Duodenal mucosa (tissue), 2 donors: ENCODE measurements around the gene PTBP1.

Experiments used
- H3K27ac ChIP-seq: one replicate; pipeline ENCODE4 v1.7.0; 2013; ENCODE audit warnings: low read depth, low read length
- H3K27me3 ChIP-seq, 2 donors: one replicate each; pipeline ENCODE4 v1.7.0; 2013; ENCODE audit warnings: low read length in 2 of 2, control low read depth in 1 of 2; ENCODE audit not compliant: insufficient read depth in 2 of 2, control insufficient read depth in 1 of 2
- H3K36me3 ChIP-seq, 2 donors: one replicate each; pipeline ENCODE4 v1.7.0; 2013; ENCODE audit warnings: low read length in 2 of 2, control low read depth in 1 of 2; ENCODE audit not compliant: insufficient read depth in 2 of 2, control insufficient read depth in 1 of 2
- H3K4me1 ChIP-seq, 2 donors: one replicate each; pipeline ENCODE4 v1.7.0; 2013; ENCODE audit warnings: low read length in 2 of 2, control low read depth in 1 of 2; ENCODE audit not compliant: insufficient read depth in 2 of 2, control insufficient read depth in 1 of 2
- H3K4me3 ChIP-seq, 2 donors: one replicate each; pipeline ENCODE4 v1.7.0; 2013; ENCODE audit warnings: low read length in 2 of 2, low read depth in 1 of 2
- H3K9ac ChIP-seq, 2 donors: one replicate each; pipeline ENCODE4 v1.7.0; 2013; ENCODE audit warnings: low read length in 2 of 2, low read depth in 1 of 2
- H3K9me3 ChIP-seq, 2 donors: one replicate each; pipeline ENCODE4 v1.7.0; 2013; ENCODE audit warnings: low read length in 2 of 2, control low read depth in 1 of 2; ENCODE audit not compliant: control insufficient read depth in 1 of 2

PTBP1 gene

GRCh38 chr19:756821-757688 lies 40.2 kb upstream of the PTBP1 start:
- Histone ChIP-seq H3K36me3 (peaks cover 17 to 42% of the 10 kb centered on the region in 2 donors), H3K9me3 (no peaks in the 10 kb centered on the region), H3K27ac (no peak overlapping the region), H3K9ac (no peak overlapping the region), H3K4me1 (peaks cover 0 to 32% of the 10 kb centered on the region in 2 donors), H3K4me3 (no peak overlapping the region), H3K27me3 (no peaks in the 10 kb centered on the region)

DNA sequence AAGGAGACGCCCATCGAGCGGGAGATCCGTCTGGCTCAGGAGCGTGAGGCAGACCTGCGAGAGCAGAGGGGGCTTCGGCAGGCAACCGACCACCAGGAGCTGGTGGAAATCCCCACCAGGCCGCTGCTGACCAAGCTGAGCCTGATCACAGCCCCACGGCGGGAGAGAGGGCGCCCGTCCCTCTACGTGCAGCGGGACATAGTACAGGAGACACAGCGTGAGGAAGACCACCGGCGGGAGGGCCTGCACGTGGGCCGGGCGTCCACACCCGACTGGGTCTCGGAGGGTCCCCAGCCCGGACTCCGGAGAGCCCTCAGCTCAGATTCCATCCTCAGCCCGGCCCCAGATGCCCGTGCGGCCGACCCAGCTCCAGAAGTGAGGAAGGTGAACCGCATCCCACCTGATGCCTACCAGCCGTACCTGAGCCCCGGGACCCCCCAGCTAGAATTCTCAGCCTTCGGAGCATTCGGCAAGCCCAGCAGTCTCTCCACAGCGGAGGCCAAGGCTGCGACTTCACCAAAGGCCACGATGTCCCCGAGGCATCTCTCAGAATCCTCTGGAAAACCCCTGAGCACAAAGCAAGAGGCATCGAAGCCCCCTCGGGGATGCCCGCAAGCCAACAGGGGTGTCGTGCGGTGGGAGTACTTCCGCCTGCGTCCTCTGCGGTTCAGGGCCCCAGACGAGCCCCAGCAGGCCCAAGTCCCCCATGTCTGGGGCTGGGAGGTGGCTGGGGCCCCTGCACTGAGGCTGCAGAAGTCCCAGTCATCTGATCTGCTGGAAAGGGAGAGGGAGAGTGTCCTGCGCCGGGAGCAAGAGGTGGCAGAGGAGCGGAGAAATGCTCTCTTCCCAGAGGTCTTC lies 39.2 kb upstream of the PTBP1 start:
- peaks cover 0 to 28% of the 10 kb centered on the region in 2 donors for H3K4me1 ChIP-seq
- no peaks in the 10 kb centered on the region for H3K27me3 ChIP-seq
- H3K4me3 ChIP-seq: peak overlapping the region in 1 of 2 donors; percentile 21
- H3K9me3 ChIP-seq: no peaks in the 10 kb centered on the region
- H3K27ac ChIP-seq: no peak overlapping the region
- no peak overlapping the region for H3K9ac ChIP-seq
- peaks cover 20 to 46% of the 10 kb centered on the region in 2 donors for H3K36me3 ChIP-seq

DNA sequence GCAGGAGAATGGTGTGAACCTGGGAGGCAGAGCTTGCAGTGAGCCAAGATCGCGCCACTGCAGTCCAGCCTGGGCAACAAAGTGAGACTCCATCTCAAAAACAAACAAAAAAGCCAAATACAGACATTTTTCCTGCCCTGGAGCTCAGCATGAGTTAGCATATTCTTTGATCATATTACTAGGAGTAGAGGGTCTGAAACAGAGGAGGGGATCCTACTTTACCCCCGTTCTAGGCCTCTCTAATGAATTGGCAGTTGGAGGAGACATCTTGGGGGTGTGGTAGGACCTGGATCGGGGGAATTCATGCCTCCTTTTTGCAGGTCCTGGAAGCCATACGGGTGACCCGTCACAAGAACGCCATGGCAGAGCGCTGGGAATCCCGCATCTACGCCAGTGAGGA lies 34.1 kb upstream of the PTBP1 start:
- Histone ChIP-seq H3K9ac (no peak overlapping the region), H3K4me1 (no peaks in the 10 kb centered on the region), H3K36me3 (peaks cover 31 to 45% of the 10 kb centered on the region in 2 donors), H3K4me3 (no peak overlapping the region), H3K27ac (no peak overlapping the region), H3K27me3 (no peaks in the 10 kb centered on the region), H3K9me3 (no peaks in the 10 kb centered on the region)

GRCh38 chr19:763869-764268 lies 33.4 kb upstream of the PTBP1 start:
- peaks cover 31 to 39% of the 10 kb centered on the region in 2 donors for H3K36me3 ChIP-seq
- H3K4me1 ChIP-seq: no peaks in the 10 kb centered on the region
- H3K27ac ChIP-seq: no peak overlapping the region
- no peaks in the 10 kb centered on the region for H3K9me3 ChIP-seq
- H3K4me3 ChIP-seq: no peak overlapping the region
- no peaks in the 10 kb centered on the region for H3K27me3 ChIP-seq
- H3K9ac ChIP-seq: no peak overlapping the region

DNA sequence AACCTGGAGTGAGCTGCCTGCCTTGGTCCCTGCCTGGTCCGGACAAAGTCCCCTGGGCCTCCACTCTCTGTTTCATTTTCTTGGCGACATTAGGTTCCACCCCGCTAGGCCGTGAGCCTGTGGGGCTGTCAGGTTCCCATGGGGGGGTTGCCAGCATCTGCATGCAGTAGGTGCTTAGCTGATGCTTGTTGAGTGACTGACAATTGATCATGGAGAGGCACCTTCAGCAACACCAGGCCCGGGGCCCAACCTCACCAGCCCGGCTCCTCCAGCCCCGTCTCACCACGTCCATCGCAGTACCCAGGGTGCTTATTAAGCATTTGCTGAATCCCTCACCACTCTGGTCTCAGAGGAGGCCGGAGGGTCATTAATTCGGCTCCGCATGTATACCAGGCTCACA lies 33.0 kb upstream of the PTBP1 start:
- Histone ChIP-seq H3K9ac (no peak overlapping the region), H3K9me3 (no peaks in the 10 kb centered on the region), H3K4me1 (no peaks in the 10 kb centered on the region), H3K4me3 (no peak overlapping the region), H3K27me3 (no peaks in the 10 kb centered on the region), H3K27ac (no peak overlapping the region), H3K36me3 (peaks cover 31 to 39% of the 10 kb centered on the region in 2 donors)

DNA sequence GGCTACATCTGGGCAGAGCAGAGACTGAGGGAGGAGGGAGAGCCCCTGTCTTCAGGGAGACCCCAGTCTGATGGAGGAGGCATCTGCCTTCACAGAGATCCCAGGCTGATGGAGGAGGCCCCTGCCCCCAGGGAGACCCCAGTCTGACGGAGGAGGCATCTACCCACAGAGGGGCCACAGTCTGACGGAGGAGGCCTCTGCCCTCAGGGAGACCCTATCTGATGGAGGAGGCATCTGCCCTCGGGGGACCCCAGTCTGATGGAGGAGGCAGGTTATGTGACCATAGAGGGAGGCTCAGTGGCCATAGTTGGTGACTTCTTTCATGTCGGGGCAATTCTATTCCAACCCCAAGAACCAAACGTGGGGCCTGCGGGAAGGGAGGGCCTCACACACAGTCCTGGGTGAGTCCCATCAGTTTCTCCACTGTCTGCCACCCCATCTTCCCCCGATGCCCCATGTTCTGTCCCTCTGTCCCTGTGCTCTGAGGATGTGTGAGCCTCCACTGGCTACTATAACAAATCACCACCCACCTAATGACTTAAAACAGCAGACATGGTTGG lies 32.0 kb upstream of the PTBP1 start:
- H3K9ac ChIP-seq: no peak overlapping the region
- no peak overlapping the region for H3K27ac ChIP-seq
- no peaks in the 10 kb centered on the region for H3K9me3 ChIP-seq
- peaks cover 26 to 32% of the 10 kb centered on the region in 2 donors for H3K36me3 ChIP-seq
- no peaks in the 10 kb centered on the region for H3K4me1 ChIP-seq
- H3K27me3 ChIP-seq: no peaks in the 10 kb centered on the region
- no peak overlapping the region for H3K4me3 ChIP-seq

DNA sequence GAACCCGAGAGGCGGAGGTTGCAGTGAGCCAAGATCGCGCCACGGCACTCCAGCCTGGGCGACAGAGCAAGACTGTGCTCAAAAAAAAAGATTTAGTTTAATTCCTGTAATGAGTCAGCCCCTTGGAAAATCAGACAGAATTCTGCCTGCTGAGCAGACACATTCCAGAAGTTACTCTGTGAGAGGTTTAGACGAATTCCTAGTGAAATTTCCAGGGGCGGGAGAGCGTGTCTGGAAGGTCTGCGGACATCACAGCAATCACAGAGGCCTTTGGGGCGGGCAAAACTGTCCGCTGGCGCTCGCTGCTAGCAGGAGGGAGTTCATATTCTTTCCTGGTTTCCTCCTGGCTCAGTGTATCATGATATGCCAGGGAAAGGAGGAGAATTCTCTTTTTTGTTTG lies 28.8 kb upstream of the PTBP1 start:
- no peak overlapping the region for H3K4me3 ChIP-seq
- H3K9me3 ChIP-seq: no peaks in the 10 kb centered on the region
- peaks cover 10 to 13% of the 10 kb centered on the region in 2 donors for H3K36me3 ChIP-seq
- no peaks in the 10 kb centered on the region for H3K4me1 ChIP-seq
- H3K9ac ChIP-seq: no peak overlapping the region
- H3K27ac ChIP-seq: no peak overlapping the region
- no peaks in the 10 kb centered on the region for H3K27me3 ChIP-seq

DNA sequence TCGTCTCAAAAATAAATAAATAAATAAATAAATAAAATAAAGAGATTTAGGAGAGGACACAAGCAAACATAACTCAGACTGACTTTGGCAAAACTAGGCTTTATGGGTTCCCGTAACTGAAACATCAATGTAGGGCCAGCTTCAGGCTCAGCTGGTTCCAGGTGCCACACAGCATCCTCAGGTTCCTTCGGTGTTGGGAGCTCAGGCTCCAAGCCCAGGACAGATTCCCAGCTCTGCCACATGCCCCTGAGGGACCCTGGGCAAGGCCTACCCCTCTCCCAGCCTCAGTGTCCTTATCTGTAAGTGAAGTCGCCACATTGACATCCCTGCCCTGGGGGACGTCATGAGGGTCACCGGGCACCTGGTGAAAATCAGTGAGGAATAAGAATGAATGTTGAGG lies 27.6 kb upstream of the PTBP1 start:
- H3K4me1 ChIP-seq: no peaks in the 10 kb centered on the region
- peaks cover 1% of the 10 kb centered on the region in 2 donors for H3K36me3 ChIP-seq
- no peak overlapping the region for H3K4me3 ChIP-seq
- no peak overlapping the region for H3K9ac ChIP-seq
- no peaks in the 10 kb centered on the region for H3K9me3 ChIP-seq
- H3K27me3 ChIP-seq: no peaks in the 10 kb centered on the region
- H3K27ac ChIP-seq: no peak overlapping the region

DNA sequence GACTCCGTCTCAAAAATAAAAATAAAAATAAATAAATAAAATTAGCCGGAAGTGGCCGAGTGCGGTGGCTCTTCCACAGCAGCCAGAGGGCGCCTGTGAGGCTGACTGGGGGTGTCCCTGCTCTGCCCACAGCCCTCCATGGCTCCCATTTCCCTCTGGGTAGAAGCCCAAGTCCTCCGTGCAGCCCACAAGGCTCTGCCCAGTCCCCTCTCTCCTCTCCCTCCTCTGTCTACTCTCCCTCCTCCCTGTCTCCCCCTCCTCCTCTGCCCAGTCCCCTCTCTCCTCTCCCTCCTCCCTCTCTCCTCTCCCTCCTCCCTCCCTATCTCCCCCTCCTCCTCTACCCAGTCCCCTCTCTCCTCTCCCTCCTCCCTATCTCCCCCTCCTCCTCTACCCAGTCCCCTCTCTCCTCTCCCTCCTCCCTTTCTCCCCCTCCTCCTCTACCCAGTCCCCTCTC lies 25.9 kb upstream of the PTBP1 start:
- H3K4me1 ChIP-seq: no peaks in the 10 kb centered on the region
- H3K27ac ChIP-seq: no peak overlapping the region
- H3K9me3 ChIP-seq: no peaks in the 10 kb centered on the region
- no peaks in the 10 kb centered on the region for H3K36me3 ChIP-seq
- no peak overlapping the region for H3K9ac ChIP-seq
- H3K27me3 ChIP-seq: no peaks in the 10 kb centered on the region
- H3K4me3 ChIP-seq: no peak overlapping the region

DNA sequence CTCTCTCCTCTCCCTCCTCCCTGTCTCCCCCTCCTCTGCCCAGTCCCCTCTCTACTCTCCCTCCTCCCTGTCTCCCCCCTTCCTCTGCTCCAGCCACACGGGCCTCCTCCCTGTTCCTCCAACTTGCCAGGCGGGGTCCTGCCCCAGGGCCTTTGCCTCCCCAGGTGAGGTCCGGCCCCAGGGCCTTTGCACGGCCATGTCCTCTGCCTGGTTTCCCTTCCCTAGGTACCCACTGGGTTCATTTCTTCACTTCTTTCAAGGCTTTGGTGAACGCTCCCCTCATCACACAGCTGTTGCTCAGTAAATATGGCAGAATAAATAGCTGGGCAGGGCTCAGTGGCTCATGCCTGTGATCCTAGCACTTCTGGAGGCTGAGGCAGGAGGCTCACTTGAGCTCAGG lies 25.2 kb upstream of the PTBP1 start:
- Histone ChIP-seq H3K4me1 (no peaks in the 10 kb centered on the region), H3K9me3 (no peaks in the 10 kb centered on the region), H3K4me3 (no peak overlapping the region), H3K9ac (no peak overlapping the region), H3K27me3 (no peaks in the 10 kb centered on the region), H3K27ac (no peak overlapping the region), H3K36me3 (no peaks in the 10 kb centered on the region)
